ENCODE results near the gene FARSB.

Gene FARSB

DNA sequence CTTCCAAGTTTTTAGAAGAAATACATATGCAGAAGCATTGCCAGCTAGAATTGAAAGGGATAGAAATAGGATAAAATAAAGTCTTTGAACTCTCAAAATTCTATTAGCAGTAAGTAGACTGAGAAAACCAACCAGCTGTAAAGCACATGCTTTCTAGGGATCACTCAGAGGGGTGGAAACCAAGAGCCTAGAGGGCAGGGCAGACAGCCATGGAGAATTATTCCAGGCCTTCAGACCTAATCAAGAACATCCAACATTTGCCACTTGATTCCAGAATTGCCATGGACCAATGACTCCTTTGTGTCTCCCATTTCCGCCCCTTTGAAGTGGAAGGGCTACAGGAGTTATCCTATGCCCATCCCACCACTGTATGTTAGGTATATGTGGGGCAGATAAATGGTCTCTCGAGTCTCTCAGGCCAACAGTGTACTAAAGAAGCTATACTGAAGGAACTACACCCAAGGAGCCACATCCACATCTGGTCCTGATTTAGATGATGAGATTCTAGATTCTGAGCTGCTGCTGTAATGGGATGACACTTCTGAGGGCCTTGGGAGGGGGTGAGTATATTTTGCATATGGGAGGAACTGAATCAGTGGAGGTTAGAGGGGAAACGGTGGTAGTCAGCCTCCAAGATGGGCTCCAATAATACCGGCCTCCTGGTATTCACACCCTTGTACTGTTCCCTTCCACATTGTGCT lies 4.0 kb downstream of the FARSB start:
- in situ Hi-C loops (cut with HindIII; ENCODE audit: low sequenced_read_pairs): no loop called here
- TF ChIP-seq, protein P1, sequence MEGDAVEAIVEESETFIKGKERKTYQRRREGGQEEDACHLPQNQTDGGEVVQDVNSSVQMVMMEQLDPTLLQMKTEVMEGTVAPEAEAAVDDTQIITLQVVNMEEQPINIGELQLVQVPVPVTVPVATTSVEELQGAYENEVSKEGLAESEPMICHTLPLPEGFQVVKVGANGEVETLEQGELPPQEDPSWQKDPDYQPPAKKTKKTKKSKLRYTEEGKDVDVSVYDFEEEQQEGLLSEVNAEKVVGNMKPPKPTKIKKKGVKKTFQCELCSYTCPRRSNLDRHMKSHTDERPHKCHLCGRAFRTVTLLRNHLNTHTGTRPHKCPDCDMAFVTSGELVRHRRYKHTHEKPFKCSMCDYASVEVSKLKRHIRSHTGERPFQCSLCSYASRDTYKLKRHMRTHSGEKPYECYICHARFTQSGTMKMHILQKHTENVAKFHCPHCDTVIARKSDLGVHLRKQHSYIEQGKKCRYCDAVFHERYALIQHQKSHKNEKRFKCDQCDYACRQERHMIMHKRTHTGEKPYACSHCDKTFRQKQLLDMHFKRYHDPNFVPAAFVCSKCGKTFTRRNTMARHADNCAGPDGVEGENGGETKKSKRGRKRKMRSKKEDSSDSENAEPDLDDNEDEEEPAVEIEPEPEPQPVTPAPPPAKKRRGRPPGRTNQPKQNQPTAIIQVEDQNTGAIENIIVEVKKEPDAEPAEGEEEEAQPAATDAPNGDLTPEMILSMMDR (IDR thresholded peaks at IDR 0.05; ENCODE audit: low read depth, low read length): no peak
- no peak for DNase-seq (ENCODE audit: low read depth, low spot score)
- H3K4me3 ChIP-seq (ENCODE audit: low read depth, low read length): no peak overlapping the region

GRCh38 chr2:222649801-222650200 lies 6.1 kb downstream of the FARSB start:
- DNase-seq (ENCODE audit: low read depth, low spot score): no peak
- H3K4me3 ChIP-seq (ENCODE audit: low read depth, low read length): no peak overlapping the region
- in situ Hi-C loops (cut with HindIII; ENCODE audit: low sequenced_read_pairs): no loop called here
- TF ChIP-seq, protein P1 (IDR thresholded peaks at IDR 0.05; ENCODE audit: low read depth, low read length): no peak

DNA sequence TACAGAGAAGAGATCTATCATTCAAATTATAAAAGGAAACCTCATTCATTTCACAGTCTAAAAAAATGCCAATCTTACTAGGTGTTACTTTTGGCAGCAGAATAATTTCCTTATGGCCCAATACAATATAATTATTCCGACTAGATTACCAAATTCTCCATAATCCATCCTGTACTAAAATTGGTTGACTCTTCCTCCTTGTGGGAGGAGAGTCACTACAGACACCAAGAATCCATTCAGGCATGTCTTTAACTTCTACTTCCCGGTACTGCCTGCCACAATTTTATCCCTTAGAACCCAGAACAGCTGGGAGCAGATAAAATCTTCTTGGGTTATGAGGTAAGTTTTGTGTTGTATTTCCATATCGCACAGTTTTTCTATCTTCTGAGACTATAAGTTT lies 9.9 kb downstream of the FARSB start:
- no peak overlapping the region for H3K4me3 ChIP-seq (ENCODE audit: low read depth, low read length)
- in situ Hi-C loops (cut with HindIII; ENCODE audit: low sequenced_read_pairs): no loop called here
- TF ChIP-seq, protein P1 (IDR thresholded peaks at IDR 0.05; ENCODE audit: low read depth, low read length): no peak
- DNase-seq (ENCODE audit: low read depth, low spot score): no peak

DNA sequence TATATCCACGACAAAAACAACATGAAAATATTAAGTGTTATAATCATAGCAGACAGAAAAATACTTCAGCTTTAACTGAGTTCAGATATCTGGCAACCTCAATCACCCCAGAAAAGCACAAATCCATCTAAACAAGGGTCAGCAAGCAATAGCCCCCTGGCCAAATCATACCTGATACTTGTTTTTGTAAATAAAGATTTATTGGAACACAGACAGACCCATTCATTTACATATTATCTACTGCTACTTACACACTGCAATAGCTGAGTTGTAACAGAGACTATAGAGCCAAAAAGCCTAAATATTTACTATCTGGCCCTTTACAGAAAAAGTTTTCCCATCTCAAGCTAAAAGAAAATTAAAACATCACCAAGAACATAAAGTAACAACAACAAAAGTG lies 12.8 kb downstream of the FARSB start:
- no peak for DNase-seq (ENCODE audit: low read depth, low spot score)
- TF ChIP-seq, protein P1 (IDR thresholded peaks at IDR 0.05; ENCODE audit: low read depth, low read length): no peak
- in situ Hi-C loops (cut with HindIII; ENCODE audit: low sequenced_read_pairs): no loop called here
- no peak overlapping the region for H3K4me3 ChIP-seq (ENCODE audit: low read depth, low read length)

GRCh38 chr2:222641336-222641735 lies 14.6 kb downstream of the FARSB start:
- TF ChIP-seq, protein P1 (IDR thresholded peaks at IDR 0.05; ENCODE audit: low read depth, low read length): no peak
- in situ Hi-C loops (cut with HindIII; ENCODE audit: low sequenced_read_pairs): no loop called here
- DNase-seq (ENCODE audit: low read depth, low spot score): peak; percentile 13
- H3K4me3 ChIP-seq (ENCODE audit: low read depth, low read length): no peak overlapping the region

DNA sequence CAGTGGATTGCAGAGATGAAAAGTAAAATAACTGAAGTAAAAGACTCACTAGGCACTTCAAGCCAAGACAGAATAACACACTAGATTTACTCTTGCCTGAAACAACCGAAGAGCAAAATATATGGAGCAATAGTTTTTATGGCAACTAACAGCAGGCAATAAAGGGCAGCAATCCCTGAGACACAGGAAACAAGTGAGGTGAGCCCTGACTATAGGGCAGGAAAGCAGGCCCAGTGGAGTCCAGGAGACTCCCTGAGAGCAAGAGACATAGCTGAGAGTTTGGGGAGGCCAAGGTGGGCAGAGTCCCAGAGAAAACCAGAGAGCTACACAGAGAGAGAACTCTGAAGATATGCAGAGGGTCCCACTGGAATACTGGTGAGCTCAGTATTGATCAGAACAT lies 18.8 kb downstream of the FARSB start:
- in situ Hi-C loops (cut with HindIII; ENCODE audit: low sequenced_read_pairs): no loop called here
- no peak overlapping the region for H3K4me3 ChIP-seq (ENCODE audit: low read depth, low read length)
- no peak for DNase-seq (ENCODE audit: low read depth, low spot score)
- TF ChIP-seq, protein P1 (IDR thresholded peaks at IDR 0.05; ENCODE audit: low read depth, low read length): no peak
